ENCODE results near the gene GRM5.

- no peak for TF ChIP-seq EP300 (IDR thresholded peaks at IDR 0.05)
- TF ChIP-seq CTCF (IDR thresholded peaks at IDR 0.05): no peak
Observed at GRCh38 chr11:88704485-88704884, 361.3 kb downstream of the GRM5 start.

Measured in tibial nerve (tissue), 4 donors.